GM21737 (cell line): ENCODE measurements around the gene MPV17L.
"Not testable (repeated sequence)": the region's sequence is repeated elsewhere in the genome, so short reads cannot be mapped to it uniquely, and the experiment has no call there.

Experiments
- ATAC-seq: cut with Tn5 transposase; IDR thresholded peaks from one replicate; pipeline ENCODE4 v1.9.1; 2021; ENCODE audit warnings: mild to moderate bottlenecking, moderate library complexity; ENCODE audit not compliant: unreplicated experiment

MPV17L gene

GRCh38 chr16:15395631-15396508, at the start of gene MPV17L:
Gene MPV17L, plus strand, starts transcription at chr16:15395754. Its CDS starts 144 bp downstream, at chr16:15395898.
- not testable (repeated sequence) for ATAC-seq

GRCh38 chr16:15348721-15349120, 46.8 kb upstream of the MPV17L start:
- ATAC-seq, result not testable (repeated sequence)

DNA sequence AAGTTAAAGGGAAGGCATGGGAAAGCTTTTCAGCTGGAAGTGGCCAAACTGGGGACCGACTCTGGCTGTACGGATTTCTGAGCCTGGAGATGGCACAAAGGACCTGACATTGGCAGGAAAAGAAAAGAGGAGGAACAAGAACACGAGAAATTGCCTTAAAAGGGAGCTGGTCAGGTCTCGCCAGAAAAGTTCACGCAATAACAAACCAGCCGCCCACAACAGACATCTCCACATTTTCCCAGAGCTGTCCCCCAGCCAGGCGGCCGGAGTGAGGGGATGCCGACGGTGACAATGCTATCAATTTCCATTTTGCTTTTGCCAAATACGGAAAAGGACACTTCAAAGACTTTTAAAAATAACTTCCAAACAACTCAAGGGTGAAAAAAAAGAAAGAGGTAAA, 44.3 kb upstream of the MPV17L start:
- not testable (repeated sequence) for ATAC-seq

GRCh38 chr16:15351745-15352144, 43.8 kb upstream of the MPV17L start:
- not testable (repeated sequence) for ATAC-seq

GRCh38 chr16:15352852-15353251, 42.7 kb upstream of the MPV17L start:
- ATAC-seq, result not testable (repeated sequence)

DNA sequence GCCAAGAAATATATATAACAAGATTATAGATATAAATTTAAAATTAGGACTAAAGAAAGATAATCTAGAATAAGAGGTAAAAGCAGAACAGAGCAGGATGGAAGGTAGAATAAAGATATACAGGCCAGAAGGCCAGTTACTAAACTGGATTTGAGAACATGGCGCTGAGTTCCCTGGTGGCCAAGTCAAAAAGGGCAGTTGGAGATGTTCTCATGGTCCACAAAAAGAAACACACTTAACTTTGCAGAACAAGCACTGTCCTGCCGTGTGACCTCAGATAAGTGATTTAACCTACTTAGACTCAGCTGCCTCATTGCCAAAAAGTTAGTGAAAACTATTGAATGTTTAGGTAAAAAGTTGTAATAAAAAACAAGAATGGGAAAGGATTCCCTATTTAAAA, 40.7 kb upstream of the MPV17L start:
- not testable (repeated sequence) for ATAC-seq

DNA sequence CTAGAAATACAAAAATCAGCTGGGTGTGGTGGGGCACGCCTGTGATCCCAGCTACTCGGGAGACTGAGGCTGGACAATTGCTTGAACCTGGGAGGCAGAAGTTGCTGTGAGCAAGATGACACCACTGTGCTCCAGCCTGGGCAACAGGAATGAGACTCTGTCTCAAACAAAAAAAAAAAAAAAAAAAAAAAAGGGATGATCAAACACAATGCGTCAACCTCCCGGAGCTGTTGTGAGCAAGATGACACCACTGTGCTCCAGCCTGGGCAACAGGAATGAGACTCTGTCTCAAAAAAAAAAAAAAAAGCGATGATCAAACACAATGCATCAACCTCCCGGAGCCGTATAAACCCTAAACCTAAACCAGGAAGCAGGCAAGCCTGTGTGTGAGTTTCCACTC, 38.1 kb upstream of the MPV17L start:
- not testable (repeated sequence) for ATAC-seq

GRCh38 chr16:15378194-15378593, 17.4 kb upstream of the MPV17L start, which contains the start of gene NPIPA5:
Gene NPIPA5, minus strand, starts transcription at chr16:15378294. Its CDS starts 0 bp downstream, at chr16:15378294.
- ATAC-seq, result not testable (repeated sequence)

- ATAC-seq, result not testable (repeated sequence)
These were observed 12.7 kb upstream of the MPV17L start for GRCh38 chr16:15382810-15383209.

- not testable (repeated sequence) for ATAC-seq
These were observed 7.5 kb upstream of the MPV17L start for GRCh38 chr16:15388060-15388459.

DNA sequence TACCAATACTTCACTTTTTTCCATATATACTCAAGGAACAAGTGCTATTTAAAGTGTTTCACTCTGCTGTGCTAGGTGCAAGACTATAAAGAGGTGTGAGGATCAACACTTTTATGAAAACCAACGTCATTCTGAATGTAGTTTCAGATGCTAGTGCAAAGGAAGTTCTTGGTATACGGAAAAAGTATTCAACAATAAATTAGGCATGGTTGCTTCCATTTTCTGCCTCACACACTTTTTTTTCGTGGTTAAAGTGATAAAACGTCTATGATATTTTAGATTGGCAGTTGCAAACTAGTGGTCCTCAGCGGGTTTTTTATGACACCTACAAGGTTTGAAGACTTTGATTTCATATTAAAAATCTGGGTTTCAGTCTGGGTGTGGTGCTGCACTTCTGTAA, 5.6 kb upstream of the MPV17L start:
- not testable (repeated sequence) for ATAC-seq

- not testable (repeated sequence) for ATAC-seq
These were observed 2.5 kb upstream of the MPV17L start for GRCh38 chr16:15393025-15393424.

- not testable (repeated sequence) for ATAC-seq
These were observed 915 bp downstream of the MPV17L start for GRCh38 chr16:15396509-15396829.

DNA sequence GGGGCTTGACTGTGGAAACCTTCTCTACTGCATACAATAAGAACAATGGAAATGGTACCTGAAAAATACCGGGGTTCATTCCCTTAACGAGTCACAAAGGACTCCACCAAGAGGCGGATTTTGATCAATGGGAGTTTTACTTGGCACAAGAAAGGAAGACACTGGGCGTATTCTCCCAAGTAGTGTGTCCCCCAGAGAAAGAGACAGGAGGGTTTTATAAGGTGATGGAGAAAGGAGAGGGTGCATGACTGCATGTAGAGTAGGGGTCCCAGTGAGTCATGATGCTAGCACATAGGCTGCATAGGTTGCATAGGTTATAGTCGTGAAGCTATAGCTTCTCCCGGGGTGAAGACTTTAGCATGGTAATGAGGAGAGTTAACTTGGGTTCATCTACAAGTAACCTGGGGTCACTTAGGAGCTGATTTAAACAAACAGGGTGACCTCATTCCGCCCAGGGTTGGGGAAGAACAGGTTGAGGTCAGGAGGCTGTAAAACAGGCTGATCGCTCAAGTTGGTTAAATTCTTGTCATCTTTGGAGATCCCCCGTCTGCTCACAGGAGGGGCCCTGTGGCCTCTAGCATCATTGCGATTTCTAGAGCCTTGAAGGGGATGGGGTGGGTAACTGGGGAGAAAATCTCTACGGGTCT, 1.5 kb downstream of the MPV17L start:
- ATAC-seq, result no peak

DNA sequence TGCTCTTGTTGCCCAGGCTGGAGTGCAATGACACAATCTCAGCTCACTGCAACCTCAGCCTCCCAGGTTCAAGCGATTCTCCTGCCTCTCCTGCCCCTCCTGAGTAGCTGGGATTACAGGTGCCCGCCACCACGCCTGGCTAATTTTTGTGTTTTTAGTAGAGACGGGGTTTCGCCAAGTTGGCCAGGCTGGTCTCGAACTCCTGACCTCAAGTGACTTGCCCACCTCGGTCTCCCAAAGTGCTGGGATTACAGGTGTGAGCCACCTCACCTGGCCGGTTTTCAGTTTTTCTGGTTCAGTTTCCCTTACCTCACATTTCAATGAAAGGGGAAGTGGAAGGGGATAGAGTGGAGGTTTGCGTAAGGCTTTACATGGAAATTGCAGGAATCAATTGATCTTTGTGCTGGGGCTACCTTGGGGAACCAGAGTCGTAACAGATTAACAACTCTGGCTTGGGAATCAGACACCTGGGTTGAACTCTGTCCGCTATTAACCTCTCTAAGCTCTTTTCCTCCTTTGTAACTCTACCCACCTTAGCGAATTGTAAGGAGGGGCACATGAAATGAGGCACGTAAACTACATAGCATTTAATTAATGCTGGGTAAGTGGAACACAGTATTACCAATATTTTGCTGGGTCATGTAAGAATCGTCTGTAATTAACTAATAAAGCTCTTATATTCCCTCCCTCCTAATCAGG, 3.2 kb downstream of the MPV17L start:
- ATAC-seq, result no peak

- no peak for ATAC-seq
These were observed 3.8 kb downstream of the MPV17L start for GRCh38 chr16:15399317-15399716.

DNA sequence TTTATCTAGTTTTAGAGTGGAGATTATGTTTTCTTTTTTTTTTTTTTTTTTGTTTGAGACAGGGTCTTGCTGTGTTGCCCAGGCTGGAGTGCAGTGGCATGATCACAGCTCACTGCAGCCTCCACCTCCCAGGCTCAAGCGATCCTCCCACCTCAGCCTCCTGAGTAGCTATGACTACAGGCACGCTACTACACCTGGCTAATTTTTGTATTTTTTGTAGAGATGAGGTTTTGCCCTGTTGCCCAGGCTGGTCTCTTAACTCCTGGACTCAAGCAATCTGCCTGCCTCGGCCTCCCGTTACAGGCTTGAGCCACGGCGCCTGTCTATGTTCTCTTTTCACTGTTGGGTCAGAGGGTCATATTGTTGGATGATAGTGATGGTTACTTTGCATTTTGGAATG, 4.8 kb downstream of the MPV17L start:
- ATAC-seq, result not testable (repeated sequence)

- ATAC-seq, result no peak
These were observed 6.4 kb downstream of the MPV17L start for GRCh38 chr16:15401972-15402371.

DNA sequence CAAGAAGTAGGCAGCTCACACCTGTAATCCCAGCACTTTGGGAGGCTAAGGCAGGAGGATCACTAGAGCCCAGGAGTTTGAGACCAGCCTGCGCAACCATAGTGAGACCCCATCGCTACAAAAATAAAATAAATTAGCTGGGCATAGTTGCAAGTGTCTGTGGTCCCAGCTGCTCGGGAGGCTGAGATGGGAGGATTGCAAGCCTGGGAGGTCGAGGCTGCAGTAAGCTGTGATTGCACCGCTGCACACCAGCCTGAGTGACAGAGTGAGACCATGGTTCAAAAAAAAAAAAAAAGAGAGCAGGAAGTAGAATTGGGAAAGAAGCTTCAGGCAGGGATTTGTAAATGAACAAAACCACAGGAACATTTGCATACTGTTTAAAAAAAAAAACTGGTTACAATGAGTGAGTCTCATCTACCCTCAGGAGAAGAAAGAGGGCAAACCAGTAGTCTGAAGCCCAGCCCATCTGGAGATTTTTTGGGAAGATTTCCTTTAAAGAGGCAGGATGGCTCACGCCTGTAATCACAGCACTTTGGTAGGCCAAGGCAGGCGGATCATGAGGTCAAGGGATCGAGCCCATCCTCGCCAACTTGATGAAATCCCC, 7.9 kb downstream of the MPV17L start:
- no peak for ATAC-seq

GRCh38 chr16:15404091-15404490, 8.5 kb downstream of the MPV17L start:
- ATAC-seq, result not testable (repeated sequence)

GRCh38 chr16:15404792-15405191, 9.2 kb downstream of the MPV17L start:
- ATAC-seq, result no peak
